HG03565 (cell line): Measurements from ENCODE around the gene CCDC86.

ENCODE experiments used
- ATAC-seq: cut with Tn5 transposase; IDR thresholded peaks from one replicate; pipeline ENCODE4 v1.9.1; 2021; ENCODE audit warnings: mild to moderate bottlenecking, moderate library complexity; ENCODE audit not compliant: unreplicated experiment

Gene CCDC86

GRCh38 chr11:60887556-60887955 lies 45.6 kb downstream of the CCDC86 start:
- ATAC-seq = no peak

DNA sequence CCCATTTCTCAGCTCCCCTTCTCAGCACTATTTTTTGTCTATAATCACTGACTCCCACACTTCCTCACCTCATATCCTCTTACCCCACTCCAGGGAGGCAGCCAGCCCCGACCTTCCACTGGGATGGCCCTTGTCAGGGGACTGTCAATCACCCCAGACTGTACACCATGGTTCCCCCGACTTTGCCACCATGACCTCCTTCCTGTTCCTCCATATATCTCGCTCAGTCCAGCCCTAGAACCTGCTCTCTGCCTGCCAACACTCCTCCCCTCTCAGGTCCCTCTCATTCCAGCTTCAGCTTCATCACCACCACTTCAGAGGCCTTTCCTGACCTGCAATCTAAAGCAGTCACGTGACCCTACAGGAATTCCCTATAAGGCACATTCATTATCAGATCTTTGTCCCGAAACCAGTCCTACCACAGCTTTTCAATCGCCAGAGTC lies 48.0 kb downstream of the CCDC86 start:
- no peak for ATAC-seq

- no peak for ATAC-seq
Observed at GRCh38 chr11:60890696-60891095, 48.8 kb downstream of the CCDC86 start.

GRCh38 chr11:60891103-60891741 lies 49.3 kb downstream of the CCDC86 start:
- ATAC-seq = no peak

GRCh38 chr11:60895687-60896086 lies 53.8 kb downstream of the CCDC86 start:
- no peak for ATAC-seq

- ATAC-seq = no peak
Observed at GRCh38 chr11:60897496-60897895, 55.6 kb downstream of the CCDC86 start.

GRCh38 chr11:60899046-60899936 lies 57.4 kb downstream of the CCDC86 start:
- ATAC-seq = no peak

- ATAC-seq = no peak
Observed at GRCh38 chr11:60899977-60900376, 58.1 kb downstream of the CCDC86 start.
